ENCODE measurements around the gene MAB21L4. TPM values are rescaled to one million over a fixed set of nuclear protein-coding genes. Genes with fewer than 3 reads are reported as not detected.
"Not testable (repeated sequence)": the region's sequence is repeated elsewhere in the genome, so short reads cannot be mapped to it uniquely, and the experiment has no call there.

The MAB21L4 gene
- total RNA-seq, 4 donors from 2014 or later: 0.33 to 0.81 TPM; not detected in 2

DNA sequence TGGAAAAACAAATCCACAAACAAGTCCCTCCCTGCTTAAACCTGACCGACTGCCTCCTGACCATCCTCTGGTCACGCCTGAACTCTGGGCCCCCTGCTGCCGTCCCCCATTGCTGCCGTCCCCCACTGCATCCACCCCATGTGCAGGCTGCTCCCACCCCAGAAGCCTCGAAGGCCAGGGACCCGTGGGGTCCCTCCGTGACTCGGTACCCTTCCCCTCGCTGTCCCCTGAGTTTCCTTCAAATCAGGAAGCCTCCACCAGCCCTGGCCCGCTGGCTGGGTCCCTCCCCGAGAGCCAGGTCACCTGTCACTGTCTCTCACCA, 45.2 kb downstream of the MAB21L4 start:
- 64 to 67% methylated on average over 11 of the region's 11 CpGs for WGBS, 2 donors
- no peak overlapping the region for H3K4me3 ChIP-seq (replicated peaks in 1 of 3)
- H3K27ac ChIP-seq: no peak overlapping the region
- no peaks in the 10 kb centered on the region for H3K36me3 ChIP-seq
- no peaks in the 10 kb centered on the region for H3K27me3 ChIP-seq
- TF ChIP-seq POLR2A (IDR thresholded peaks at IDR 0.05): no peak
- peaks cover 0 to 3% of the 10 kb centered on the region in 2 donors for H3K4me1 ChIP-seq
- DNase-seq: no peak
- no peaks in the 10 kb centered on the region for H3K9me3 ChIP-seq
- intact Hi-C loops (cut with DNase I): no loop called here

GRCh38 chr2:240850026-240850425, 45.9 kb downstream of the MAB21L4 start:
- no peak for DNase-seq
- TF ChIP-seq POLR2A (IDR thresholded peaks at IDR 0.05) (no peak), CTCF (IDR thresholded peaks at IDR 0.05) (no peak)
- H3K36me3 ChIP-seq: no peaks in the 10 kb centered on the region
- no peak overlapping the region for H3K4me3 ChIP-seq (replicated peaks in 1 of 3)
- 85 to 87% methylated on average over 8 to 9 of the region's 11 CpGs for WGBS, 2 donors
- intact Hi-C loops (cut with DNase I): no loop called here
- H3K9me3 ChIP-seq: no peaks in the 10 kb centered on the region
- H3K27ac ChIP-seq: no peak overlapping the region
- H3K4me1 ChIP-seq: peaks cover 0 to 3% of the 10 kb centered on the region in 2 donors
- H3K27me3 ChIP-seq: no peaks in the 10 kb centered on the region

DNA sequence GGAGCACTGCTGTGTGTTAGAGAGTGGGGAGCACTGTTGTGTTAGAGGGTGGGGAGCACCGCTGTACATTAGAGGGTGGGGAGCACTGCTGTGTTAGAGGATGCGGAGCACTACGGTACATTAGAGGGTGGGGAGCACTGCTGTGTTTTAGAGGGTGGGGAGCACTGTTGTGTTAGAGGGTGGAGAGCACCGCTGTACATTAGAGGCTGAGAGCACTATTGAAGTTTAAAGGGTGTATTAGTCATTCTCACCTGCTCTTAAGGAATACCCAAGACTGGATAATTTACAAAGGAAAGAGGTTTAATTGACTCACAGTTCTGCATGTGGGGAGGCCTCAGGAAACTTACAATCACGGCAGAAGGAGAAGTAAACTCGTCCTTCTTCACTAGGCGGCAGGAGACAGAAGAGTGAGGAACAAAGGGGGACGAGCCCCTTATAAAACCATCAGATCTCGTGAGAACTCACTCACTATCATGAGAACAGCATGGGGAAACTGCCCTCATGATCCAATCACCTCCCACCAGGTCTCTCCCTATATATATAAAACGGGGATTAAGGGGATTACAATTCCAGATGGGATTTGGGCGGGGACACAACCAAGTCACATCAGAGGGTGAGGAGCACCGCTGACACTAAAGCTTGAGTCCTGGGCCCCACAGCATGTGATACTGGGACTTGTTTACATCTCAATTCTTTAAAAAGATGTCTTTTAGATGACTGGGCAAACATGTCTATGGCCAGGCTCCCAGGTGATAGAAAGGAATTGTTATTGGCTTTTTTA, 46.9 kb downstream of the MAB21L4 start:
- Histone ChIP-seq H3K27ac (no peak overlapping the region), H3K36me3 (no peaks in the 10 kb centered on the region), H3K27me3 (no peaks in the 10 kb centered on the region), H3K9me3 (no peaks in the 10 kb centered on the region), H3K4me3 (replicated peaks in 1 of 3) (no peak overlapping the region), H3K4me1 (peaks cover 0 to 3% of the 10 kb centered on the region in 2 donors)
- WGBS, 2 donors: 73 to 80% methylated on average over 12 of the region's 12 CpGs
- TF ChIP-seq POLR2A (IDR thresholded peaks at IDR 0.05) (no peak), CTCF (IDR thresholded peaks at IDR 0.05) (no peak)
- no peak for DNase-seq
- intact Hi-C loops (cut with DNase I): no loop called here

GRCh38 chr2:240847817-240848216, 48.1 kb downstream of the MAB21L4 start:
- H3K4me3 ChIP-seq (replicated peaks in 1 of 3): no peak overlapping the region
- WGBS, 2 donors: 81% methylated on average over 13 of the region's 13 CpGs
- H3K4me1 ChIP-seq: peaks cover 0 to 3% of the 10 kb centered on the region in 2 donors
- H3K36me3 ChIP-seq: no peaks in the 10 kb centered on the region
- no peaks in the 10 kb centered on the region for H3K9me3 ChIP-seq
- DNase-seq: no peak
- intact Hi-C loops (cut with DNase I): no loop called here
- no peaks in the 10 kb centered on the region for H3K27me3 ChIP-seq
- TF ChIP-seq POLR2A (IDR thresholded peaks at IDR 0.05): no peak
- TF ChIP-seq CTCF (IDR thresholded peaks at IDR 0.05): no peak
- no peak overlapping the region for H3K27ac ChIP-seq

DNA sequence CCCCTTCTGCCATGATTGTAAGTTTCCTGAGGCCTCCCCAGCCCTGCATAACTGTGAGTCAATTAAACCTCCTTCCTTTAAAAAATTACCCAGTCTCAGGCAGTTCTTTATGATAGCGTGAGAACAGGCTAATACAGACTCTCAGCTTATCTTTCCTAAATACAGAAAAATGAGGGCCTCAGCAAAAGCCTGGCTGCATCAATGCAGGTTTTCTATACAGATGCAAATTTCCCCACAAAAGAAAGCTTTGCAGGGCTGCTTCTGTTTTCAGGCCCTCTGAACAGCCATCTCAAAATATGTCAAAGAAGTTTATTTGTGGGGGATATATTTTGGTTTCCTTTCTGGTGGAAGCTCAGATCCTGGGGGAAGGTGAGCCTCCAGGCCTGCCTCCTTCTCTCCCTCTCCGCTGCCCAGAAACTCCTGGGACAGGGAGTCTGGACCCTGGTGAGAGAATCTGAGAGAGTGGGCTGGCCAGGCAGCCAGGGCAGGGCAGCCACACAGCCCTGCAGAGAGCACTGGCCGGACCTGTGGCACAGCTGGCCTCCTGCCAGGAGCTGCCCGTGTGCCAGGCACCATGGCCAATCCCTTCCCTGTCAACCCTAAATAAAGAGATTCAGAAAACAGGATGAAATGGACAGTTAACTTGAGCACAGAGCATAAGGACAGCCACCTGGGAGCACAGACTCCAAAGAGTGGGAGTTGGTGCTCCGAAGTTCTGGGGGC, 48.9 kb downstream of the MAB21L4 start:
- 60 to 63% methylated on average over 5 of the region's 5 CpGs for whole genome bisulfite sequencing, 2 donors
- no peak overlapping the region for H3K27ac ChIP-seq
- peak; percentile 47 to 50 for DNase-seq

GRCh38 chr2:240846309-240846708, 49.6 kb downstream of the MAB21L4 start:
- 87 to 92% methylated on average over 2 of the region's 2 CpGs for WGBS, 2 donors
- not testable (repeated sequence) for H3K36me3 ChIP-seq

More for the DNA sequence above, 48.9 kb downstream of the MAB21L4 start:
- no peak for TF ChIP-seq POLR2A (IDR thresholded peaks at IDR 0.05)
- no peak for TF ChIP-seq CTCF (IDR thresholded peaks at IDR 0.05)
- Histone ChIP-seq H3K9me3 (no peaks in the 10 kb centered on the region), H3K27me3 (no peaks in the 10 kb centered on the region), H3K4me1 (peaks cover 0 to 3% of the 10 kb centered on the region in 2 donors), H3K36me3 (no peaks in the 10 kb centered on the region), H3K4me3 (replicated peaks in 1 of 3) (no peak overlapping the region)
- intact Hi-C loops (cut with DNase I): no loop called here

More at GRCh38 chr2:240846309-240846708, 49.6 kb downstream of the MAB21L4 start:
- DNase-seq; H3K27me3 ChIP-seq; H3K4me3 ChIP-seq (replicated peaks in 1 of 3); intact Hi-C loops (cut with DNase I); H3K27ac ChIP-seq; H3K4me1 ChIP-seq; H3K9me3 ChIP-seq: not testable (repeated sequence)

All from thyroid gland (tissue), 4 donors.